Stomach (tissue), 9 donors: Measurements from ENCODE around the gene PNPLA8. TPM values are rescaled to one million over a fixed set of nuclear protein-coding genes. Genes with fewer than 3 reads are reported as not detected.
A peak's percentile ranks its signal among the peaks of the same experiment; 100 is the strongest.

ENCODE experiments used
- DNase-seq, 2 donors: peaks; one replicate each; pipeline versions ENCODE4 v3.0.0 to v3.0.0-alpha.2; 2013 to 2019
- H3K27ac ChIP-seq, 5 donors: fragments of 200-600 bp in 4 of 5; sonication (generic) in 4 of 5; one replicate each; pipeline ENCODE4 v1.5.1; 2013 to 2019; ENCODE audit warnings: mild to moderate bottlenecking in 1 of 5, moderate library complexity in 1 of 5
- H3K27me3 ChIP-seq, 3 donors: fragments of 200-600 bp; sonication (generic); one replicate each; pipeline ENCODE4 v1.5.1; 2017 to 2019; ENCODE audit warnings: mixed run types in 1 of 3
- H3K36me3 ChIP-seq, 4 donors: fragments of 200-600 bp; sonication (generic); 1 replicate in 3 of 4; 2 replicates in 1 of 4; pipeline ENCODE4 v1.5.1; 2016 to 2019
- H3K4me1 ChIP-seq, 4 donors: fragments of 200-600 bp; sonication (generic); one replicate each; pipeline ENCODE4 v1.5.1; 2016 to 2019
- H3K4me3 ChIP-seq, 4 donors: fragments of 200-600 bp; sonication (generic) in 3 of 4; one replicate each; pipeline ENCODE4 v1.5.1; 2016 to 2019; ENCODE audit warnings: mild to moderate bottlenecking in 1 of 4
- H3K9me3 ChIP-seq, 4 donors: fragments of 200-600 bp; sonication (generic); one replicate each; pipeline ENCODE4 v1.5.1; 2016 to 2019
- EP300 ChIP-seq: sonication (generic); formaldehyde crosslinking; IDR thresholded peaks from one replicate; pipeline ENCODE4 v1.6.1; 2017; ENCODE audit warnings: antibody characterized with exemption
- POLR2A ChIP-seq, 4 donors: fragments of 450-650 bp; IDR thresholded peaks; one replicate each; pipeline ENCODE4 v1.6.1; 2016; ENCODE audit warnings: antibody characterized with exemption in 4 of 4, control low read depth in 2 of 4, mild to moderate bottlenecking in 1 of 4, moderate library complexity in 1 of 4
- POLR2AphosphoS5 ChIP-seq, 3 donors: sonication (generic); formaldehyde crosslinking; IDR thresholded peaks; one replicate each; pipeline ENCODE4 v1.6.1; 2016; ENCODE audit warnings: antibody characterized with exemption in 3 of 3
- WGBS, 5 donors: extraction: QIAGEN DNeasy Blood & Tissue Kit in 3 of 5; methylation state at CpG; one replicate each; pipeline versions ENCODE4 v1.1.5 to v1.1.7; 2013 to 2018; 5-methylcytosine and 5-hydroxymethylcytosine counted together
- intact Hi-C: fragments of 100-400 bp; cut with DNase I; formaldehyde crosslinking; loops from one replicate; pipeline ENCODE4 v1.15.1; 2023; ENCODE audit warnings: low total_unique reads
- polyA plus RNA-seq, 3 donors: library from polyadenylated mRNA; stranded (reverse); fragments of 200-250 nt; gene quantifications; one replicate each; pipeline ENCODE4 v1.2.3, GENCODE V29; 2013
- total RNA-seq, 5 donors: library from RNA; depleted of rRNA; stranded (reverse); fragments of >200 nt; gene quantifications; one replicate each; pipeline versions ENCODE4 v1.1.0 to v1.2.3, GENCODE V29; 2014 to 2016
- TF ChIP-seq, protein P1 (sequence below), 7 experiments: fragments of 450-650 bp in 4 of 7; fragments of 200-600 bp in 3 of 7; sonication (generic) in 3 of 7; IDR thresholded peaks; one replicate each; pipeline ENCODE4 v1.5.1; 2016 to 2019; ENCODE audit warnings: antibody characterized with exemption in 7 of 7, control low read depth in 2 of 7, mild to moderate bottlenecking in 1 of 7
- donor health status: healthy with polysubstance abuse.
- donor health status: Bipolar disorder and iron deficiency.
- donor health status: healthy.

The PNPLA8 gene
- total and polyA plus RNA-seq, 8 donors: 0.87 to 43.5 (median 16.7) TPM

DNA sequence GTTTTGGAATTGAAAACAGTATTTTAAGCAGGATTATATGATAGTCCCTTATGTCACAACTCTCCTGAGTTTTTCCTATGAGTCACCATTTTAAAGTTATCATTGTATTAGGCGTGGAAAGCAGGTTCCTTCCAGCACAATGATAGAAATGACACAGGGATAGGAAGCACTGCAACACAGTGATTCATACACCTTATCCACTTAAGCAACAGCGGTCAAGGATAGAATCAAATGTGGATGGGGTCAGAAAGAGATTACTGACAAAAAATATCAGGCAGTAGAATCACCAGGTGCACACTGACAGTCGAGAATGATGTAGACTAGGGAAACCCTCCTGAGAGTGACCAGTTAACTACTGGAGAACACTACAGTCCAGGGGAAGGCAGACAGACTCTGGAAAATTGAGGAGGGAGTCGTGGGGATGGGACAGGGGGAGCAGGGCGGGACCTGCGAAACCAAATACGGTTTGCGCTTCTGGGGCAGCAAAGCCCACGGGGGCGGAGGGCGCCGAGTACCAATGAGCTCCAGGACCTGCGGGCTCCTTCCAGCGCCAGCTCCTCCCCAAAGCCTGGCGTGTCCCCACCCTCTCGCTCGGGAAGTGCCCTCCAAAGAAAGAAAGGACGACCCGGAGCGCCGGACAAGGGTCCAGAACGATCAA, 479 bp downstream of the PNPLA8 start:
- intact Hi-C loops: no loop called here
- 0 to 1% (median 0%) methylated on average over 18 to 22 of the region's 22 CpGs for WGBS, 5 donors
- TF ChIP-seq EP300: no peak
- TF ChIP-seq POLR2A (IDR thresholded peaks at IDR 0.05): no peak
- TF ChIP-seq POLR2AphosphoS5 (IDR thresholded peaks at IDR 0.05): peak in 2 of 3 donors; percentile 66 to 79
- no peaks in the 10 kb centered on the region for H3K27me3 ChIP-seq
- peak overlapping the region; percentile 51 to 81 (median 64) for H3K4me3 ChIP-seq
- H3K4me1 ChIP-seq: peaks cover 22 to 55% (median 42%) of the 10 kb centered on the region in 4 donors
- H3K27ac ChIP-seq: peak overlapping the region; percentile 98 to 99 (median 99)
- no peaks in the 10 kb centered on the region for H3K36me3 ChIP-seq
- peak in 1 of 2 donors; percentile 69 for DNase-seq
- H3K9me3 ChIP-seq: no peaks in the 10 kb centered on the region

DNA sequence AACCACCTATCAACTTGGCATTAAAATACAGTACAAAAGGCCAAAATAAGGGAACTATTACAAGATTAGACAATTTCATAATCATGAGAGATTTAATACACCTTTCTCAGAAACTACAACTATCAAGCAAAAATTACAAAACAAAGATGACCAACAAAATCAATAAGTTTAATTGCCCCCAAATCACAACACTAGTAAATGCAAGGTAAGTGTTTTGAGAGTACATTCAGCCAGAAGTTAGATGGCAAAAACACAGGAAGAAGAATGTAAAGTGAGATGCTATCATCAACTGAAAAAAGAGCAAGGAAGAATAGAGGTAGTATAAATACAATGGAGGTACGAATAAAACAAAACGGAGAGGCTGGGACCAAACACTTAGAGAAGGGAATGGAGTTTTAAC, 3.2 kb downstream of the PNPLA8 start:
- Histone ChIP-seq H3K27me3 (no peaks in the 10 kb centered on the region), H3K4me3 (no peak overlapping the region), H3K9me3 (no peaks in the 10 kb centered on the region), H3K4me1 (peaks cover 22 to 65% (median 46%) of the 10 kb centered on the region in 4 donors), H3K36me3 (peaks cover 4 to 20% (median 14%) of the 10 kb centered on the region in 4 donors), H3K27ac (peak overlapping the region in 1 of 5 donors; percentile 99)
- no peak for TF ChIP-seq EP300
- TF ChIP-seq, protein P1, sequence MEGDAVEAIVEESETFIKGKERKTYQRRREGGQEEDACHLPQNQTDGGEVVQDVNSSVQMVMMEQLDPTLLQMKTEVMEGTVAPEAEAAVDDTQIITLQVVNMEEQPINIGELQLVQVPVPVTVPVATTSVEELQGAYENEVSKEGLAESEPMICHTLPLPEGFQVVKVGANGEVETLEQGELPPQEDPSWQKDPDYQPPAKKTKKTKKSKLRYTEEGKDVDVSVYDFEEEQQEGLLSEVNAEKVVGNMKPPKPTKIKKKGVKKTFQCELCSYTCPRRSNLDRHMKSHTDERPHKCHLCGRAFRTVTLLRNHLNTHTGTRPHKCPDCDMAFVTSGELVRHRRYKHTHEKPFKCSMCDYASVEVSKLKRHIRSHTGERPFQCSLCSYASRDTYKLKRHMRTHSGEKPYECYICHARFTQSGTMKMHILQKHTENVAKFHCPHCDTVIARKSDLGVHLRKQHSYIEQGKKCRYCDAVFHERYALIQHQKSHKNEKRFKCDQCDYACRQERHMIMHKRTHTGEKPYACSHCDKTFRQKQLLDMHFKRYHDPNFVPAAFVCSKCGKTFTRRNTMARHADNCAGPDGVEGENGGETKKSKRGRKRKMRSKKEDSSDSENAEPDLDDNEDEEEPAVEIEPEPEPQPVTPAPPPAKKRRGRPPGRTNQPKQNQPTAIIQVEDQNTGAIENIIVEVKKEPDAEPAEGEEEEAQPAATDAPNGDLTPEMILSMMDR (IDR thresholded peaks at IDR 0.05): no peak
- TF ChIP-seq POLR2A (IDR thresholded peaks at IDR 0.05): no peak
- TF ChIP-seq POLR2AphosphoS5 (IDR thresholded peaks at IDR 0.05): no peak
- 83 to 92% (median 87%) methylated on average over 2 of the region's 2 CpGs for WGBS, 5 donors
- DNase-seq: no peak
- intact Hi-C loops: no loop called here

DNA sequence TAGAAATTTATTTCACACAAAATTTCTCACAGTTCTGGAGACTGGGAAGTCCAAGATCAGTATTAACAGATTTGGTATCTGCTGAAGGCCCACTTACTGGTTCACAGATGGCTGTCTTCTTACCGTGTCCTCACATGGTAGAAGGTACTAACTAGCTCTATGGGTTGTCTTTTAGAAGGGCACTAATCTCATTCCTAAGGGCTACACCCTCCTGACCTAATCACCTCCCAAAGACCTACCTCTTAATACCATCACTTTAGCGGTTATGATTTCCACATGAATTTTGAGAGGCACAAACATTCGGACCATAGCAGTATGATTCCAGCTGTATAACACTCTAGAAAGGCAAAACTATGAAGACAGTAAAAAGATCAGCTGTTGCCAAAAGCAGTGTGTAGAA, 8.0 kb downstream of the PNPLA8 start:
- Histone ChIP-seq H3K9me3 (no peaks in the 10 kb centered on the region), H3K27ac (no peak overlapping the region), H3K4me3 (no peak overlapping the region), H3K27me3 (no peaks in the 10 kb centered on the region), H3K4me1 (peaks cover 10 to 59% (median 36%) of the 10 kb centered on the region in 4 donors), H3K36me3 (peaks cover 12 to 46% (median 39%) of the 10 kb centered on the region in 4 donors)
- intact Hi-C loops: no loop called here
- TF ChIP-seq POLR2AphosphoS5 (IDR thresholded peaks at IDR 0.05): no peak
- no peak for TF ChIP-seq POLR2A (IDR thresholded peaks at IDR 0.05)
- TF ChIP-seq EP300: no peak
- TF ChIP-seq, protein P1 (IDR thresholded peaks at IDR 0.05): no peak
- 94 to 100% (median 97%) methylated on average over 3 of the region's 3 CpGs for WGBS, 5 donors
- DNase-seq: no peak

DNA sequence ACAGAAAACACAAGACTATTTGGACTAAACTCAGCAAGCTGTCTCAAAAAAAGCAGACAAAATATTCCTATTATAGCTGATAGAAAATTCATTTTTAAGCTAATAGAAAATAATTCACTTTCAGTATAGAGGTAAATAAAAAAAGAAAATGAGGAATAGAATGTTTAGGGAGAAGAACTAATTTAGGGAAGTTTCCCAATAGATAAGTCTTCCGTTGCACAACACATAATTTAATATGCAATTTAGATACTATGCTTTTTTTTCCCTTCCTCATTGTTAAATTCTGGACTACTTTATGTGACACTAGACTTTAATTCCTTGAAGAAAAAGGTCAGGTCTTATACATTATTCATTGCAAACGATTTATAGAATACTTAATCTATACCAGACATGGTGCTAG, 10.3 kb downstream of the PNPLA8 start:
- DNase-seq: no peak
- Histone ChIP-seq H3K36me3 (peaks cover 16 to 66% (median 60%) of the 10 kb centered on the region in 4 donors), H3K27me3 (no peaks in the 10 kb centered on the region), H3K9me3 (no peaks in the 10 kb centered on the region), H3K4me1 (peaks cover 0 to 36% (median 24%) of the 10 kb centered on the region in 4 donors), H3K4me3 (no peak overlapping the region), H3K27ac (no peak overlapping the region)
- WGBS, 5 donors: 82 to 89% (median 89%) methylated on average over 2 of the region's 2 CpGs
- TF ChIP-seq, protein P1 (IDR thresholded peaks at IDR 0.05): no peak
- TF ChIP-seq POLR2AphosphoS5 (IDR thresholded peaks at IDR 0.05) (no peak), EP300 (no peak), POLR2A (IDR thresholded peaks at IDR 0.05) (no peak)
- intact Hi-C loops: no loop called here

DNA sequence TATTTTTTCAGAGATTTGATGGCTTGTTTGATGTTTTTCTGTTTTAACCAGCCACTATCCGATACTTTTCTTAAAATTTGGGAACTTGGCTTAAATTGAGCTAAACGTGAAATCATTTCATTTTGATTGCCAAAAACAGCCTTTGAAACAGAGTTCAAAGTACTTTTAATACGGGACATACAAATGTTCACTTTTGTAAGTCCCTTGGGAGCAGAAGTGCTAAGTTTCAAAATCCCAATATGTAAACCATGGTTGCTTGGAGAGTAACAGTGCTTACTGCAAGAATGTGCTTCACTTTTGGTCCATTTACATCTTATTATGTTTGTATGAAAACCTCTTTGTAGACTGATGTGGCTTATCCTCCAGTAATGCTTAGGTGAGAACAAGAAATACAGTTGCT, 10.9 kb downstream of the PNPLA8 start:
- TF ChIP-seq EP300: no peak
- TF ChIP-seq, protein P1 (IDR thresholded peaks at IDR 0.05): no peak
- TF ChIP-seq POLR2AphosphoS5 (IDR thresholded peaks at IDR 0.05): no peak
- TF ChIP-seq POLR2A (IDR thresholded peaks at IDR 0.05): no peak
- Histone ChIP-seq H3K36me3 (peaks cover 16 to 72% (median 63%) of the 10 kb centered on the region in 4 donors), H3K27ac (no peak overlapping the region), H3K4me3 (no peak overlapping the region), H3K4me1 (peaks cover 0 to 30% (median 21%) of the 10 kb centered on the region in 4 donors), H3K27me3 (no peaks in the 10 kb centered on the region), H3K9me3 (no peaks in the 10 kb centered on the region)
- 74 to 82% (median 77%) methylated on average over 3 of the region's 3 CpGs for whole genome bisulfite sequencing, 5 donors
- intact Hi-C loops: no loop called here
- DNase-seq: no peak
